WTC11 (cell line): Measurements from ENCODE around the gene YIPF6.

ENCODE experiments used
- CTCF ChIP-seq: fragments of 200-600 bp; IDR thresholded peaks from 2 replicates; pipeline ENCODE4 v1.8.0; 2022; ENCODE audit warnings: antibody characterized with exemption
- ELF4 ChIP-seq: sonication (generic); formaldehyde crosslinking; IDR thresholded peaks from 2 replicates; pipeline ENCODE4 v1.8.1; 2022; ENCODE audit warnings: low read depth, mild to moderate bottlenecking, moderate library complexity, missing genetic modification reagents
- RELA ChIP-seq: sonication (generic); formaldehyde crosslinking; IDR thresholded peaks from 2 replicates; pipeline ENCODE4 v1.8.1; 2022; ENCODE audit warnings: missing genetic modification reagents, mild to moderate bottlenecking, borderline replicate concordance
- TCF7 ChIP-seq: sonication (generic); formaldehyde crosslinking; IDR thresholded peaks from 2 replicates; pipeline ENCODE4 v1.8.0; 2022; ENCODE audit warnings: mild to moderate bottlenecking, low read depth, missing genetic modification reagents, moderate library complexity

GRCh38 chrX:68568136-68568535 is 69.3 kb downstream of the YIPF6 start:
- no peak for TF ChIP-seq RELA (CRISPR knock-in tag)
- TF ChIP-seq CTCF = no peak
- TF ChIP-seq TCF7 (CRISPR knock-in tag) = no peak
- TF ChIP-seq ELF4 (CRISPR knock-in tag) = no peak
